Measurements from ENCODE around the gene PLPPR5. TPM values are rescaled to one million over a fixed set of nuclear protein-coding genes. Genes with fewer than 3 reads are reported as not detected.

Gene PLPPR5
- total and polyA plus RNA-seq, 10 of the 15 experiments (the other 5 are each of a cell fraction or from before 2014, with no cell fraction given) = under 0.01 to 0.11 (median 0.02) TPM; not detected in 7

DNA sequence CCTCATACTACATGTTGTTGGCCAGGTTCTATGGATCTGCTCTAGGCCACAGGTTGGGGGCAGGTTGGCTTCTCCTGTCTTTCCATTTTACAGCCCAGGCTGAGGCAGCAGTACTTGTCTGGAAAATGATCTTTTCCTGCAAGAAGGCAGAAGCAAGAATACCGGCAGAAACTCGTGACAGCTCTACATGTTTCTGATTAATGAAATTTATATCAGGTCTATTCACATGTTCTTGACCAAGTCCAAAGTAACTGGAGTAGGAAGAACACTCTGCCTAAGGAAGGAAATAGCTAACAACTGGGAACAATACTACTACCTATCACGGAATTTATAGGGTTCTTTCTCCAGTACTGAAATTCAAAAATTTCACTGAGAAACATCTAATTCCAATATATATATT, 98.3 kb downstream of the PLPPR5 start:
- 18% methylated on average over 3 of the region's 3 CpGs for WGBS (ENCODE audit: insufficient coverage, insufficient replicate concordance, low lambda C conversion rate, missing lambda C conversion rate)
- ChIA-PET CTCF (no interaction called here), POLR2A (no interaction called here), SMC1A (ENCODE audit: uncharacterized antibody, unreplicated experiment) (interaction anchor here (1.4 kb wide), 1 partner anchor 9 kb away, joined by 3 read pairs; no protein-coding TSS in a partner anchor), RAD21 (ENCODE audit: unreplicated experiment) (no interaction called here)
- H4K20me1 ChIP-seq (ENCODE audit: control insufficient read depth, insufficient read depth) = no peaks in the 10 kb centered on the region
- in situ Hi-C loops (cut with MboI) = no loop called here
- FAIRE-seq = no peak
- no peak overlapping the region for H3K9ac ChIP-seq (ENCODE audit: control insufficient read depth, insufficient read depth, low read length)
- no peaks in the 10 kb centered on the region for H3K4me1 ChIP-seq (ENCODE audit: control insufficient read depth, insufficient read depth, low read length)
- no TSS peak for BruUV-seq (replicated peaks)
- no peak for ATAC-seq
- H3K27ac ChIP-seq (ENCODE audit: control insufficient read depth, insufficient read depth) = no peak overlapping the region
- H3K4me3 ChIP-seq = no peak overlapping the region
- intact Hi-C loops (cut with micrococcal nuclease; ENCODE audit: unreplicated experiment) = no loop called here
- no peak overlapping the region for H2AFZ ChIP-seq (ENCODE audit: control insufficient read depth, low read depth, low read length)
- H3K27me3 ChIP-seq (replicated peaks in 1 of 2; ENCODE audit: control insufficient read depth in 2 of 2, insufficient read depth in 2 of 2, low read length in 1 of 2) = no peaks in the 10 kb centered on the region
- H3K36me3 ChIP-seq (ENCODE audit: control insufficient read depth in 2 of 2, insufficient read depth in 2 of 2, low read length in 1 of 2) = no peaks in the 10 kb centered on the region
- DNase-seq (ENCODE audit: low read depth, low spot score) = no peak
- no peaks in the 10 kb centered on the region for H3K9me3 ChIP-seq (replicated peaks; ENCODE audit: control insufficient read depth, insufficient read depth, low read length)
- no peaks in the 10 kb centered on the region for H3K79me2 ChIP-seq (ENCODE audit: control insufficient read depth, insufficient read depth, low read length)
- TF ChIP-seq TCF12 (IDR thresholded peaks at IDR 0.05; ENCODE audit: low read depth, low read length) = no peak
- no peak overlapping the region for H3K4me2 ChIP-seq (ENCODE audit: control insufficient read depth, insufficient read depth)

DNA sequence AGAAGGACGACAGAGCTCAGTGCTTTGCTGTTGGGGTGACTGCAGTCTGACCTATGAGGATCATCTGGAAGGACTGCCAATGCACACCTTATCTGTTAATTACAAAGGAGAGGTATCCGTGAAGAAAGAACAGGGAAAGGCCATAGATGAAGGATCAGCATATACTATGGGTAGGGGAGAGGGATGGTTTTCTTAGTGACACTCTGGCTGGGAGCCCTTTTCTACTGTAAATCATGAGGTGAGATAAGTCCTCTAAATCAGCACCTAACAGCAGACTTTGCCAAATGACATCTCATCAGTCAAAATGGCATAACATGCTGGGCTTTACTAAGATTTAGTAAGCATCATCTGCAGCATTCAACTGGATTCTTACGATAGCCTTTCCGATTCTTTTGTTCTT, 100.0 kb downstream of the PLPPR5 start:
- Histone ChIP-seq H3K9me3 (replicated peaks; ENCODE audit: control insufficient read depth, insufficient read depth, low read length) (no peaks in the 10 kb centered on the region), H3K4me2 (ENCODE audit: control insufficient read depth, insufficient read depth) (no peak overlapping the region), H3K79me2 (ENCODE audit: control insufficient read depth, insufficient read depth, low read length) (no peaks in the 10 kb centered on the region), H4K20me1 (ENCODE audit: control insufficient read depth, insufficient read depth) (no peaks in the 10 kb centered on the region), H3K27ac (ENCODE audit: control insufficient read depth, insufficient read depth) (no peak overlapping the region), H3K4me3 (no peak overlapping the region), H3K4me1 (ENCODE audit: control insufficient read depth, insufficient read depth, low read length) (no peaks in the 10 kb centered on the region), H2AFZ (ENCODE audit: control insufficient read depth, low read depth, low read length) (no peak overlapping the region), H3K9ac (ENCODE audit: control insufficient read depth, insufficient read depth, low read length) (no peak overlapping the region), H3K27me3 (replicated peaks in 1 of 2; ENCODE audit: control insufficient read depth in 2 of 2, insufficient read depth in 2 of 2, low read length in 1 of 2) (no peaks in the 10 kb centered on the region), H3K36me3 (ENCODE audit: control insufficient read depth in 2 of 2, insufficient read depth in 2 of 2, low read length in 1 of 2) (no peaks in the 10 kb centered on the region)
- no peak for ATAC-seq
- FAIRE-seq = no peak
- ChIA-PET RAD21 (ENCODE audit: unreplicated experiment) (no interaction called here), CTCF (no interaction called here), POLR2A (no interaction called here), SMC1A (ENCODE audit: uncharacterized antibody, unreplicated experiment) (interaction anchor here (2.2 kb wide), 1 partner anchor 10 kb away, joined by 5 read pairs; no protein-coding TSS in a partner anchor)
- no TSS peak for BruUV-seq (replicated peaks)
- no peak for TF ChIP-seq ZNF217 (IDR thresholded peaks at IDR 0.05)
- in situ Hi-C loops (cut with MboI) (no loop called here), intact Hi-C loops (cut with micrococcal nuclease; ENCODE audit: unreplicated experiment) (no loop called here)
- DNase-seq (ENCODE audit: low read depth, low spot score) = no peak
- WGBS (ENCODE audit: insufficient coverage, insufficient replicate concordance, low lambda C conversion rate, missing lambda C conversion rate) = 45% methylated on average over 4 of the region's 4 CpGs

All from GM12878 (cell line).